HG03558 (cell line): ENCODE results near the gene POLE4.

Experiments
- ATAC-seq: cut with Tn5 transposase; IDR thresholded peaks from one replicate; pipeline ENCODE4 v1.9.1; 2021; ENCODE audit warnings: moderate number of reproducible peaks; ENCODE audit not compliant: unreplicated experiment; ENCODE audit errors: extremely low read depth

POLE4 gene, protein sequence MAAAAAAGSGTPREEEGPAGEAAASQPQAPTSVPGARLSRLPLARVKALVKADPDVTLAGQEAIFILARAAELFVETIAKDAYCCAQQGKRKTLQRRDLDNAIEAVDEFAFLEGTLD

DNA sequence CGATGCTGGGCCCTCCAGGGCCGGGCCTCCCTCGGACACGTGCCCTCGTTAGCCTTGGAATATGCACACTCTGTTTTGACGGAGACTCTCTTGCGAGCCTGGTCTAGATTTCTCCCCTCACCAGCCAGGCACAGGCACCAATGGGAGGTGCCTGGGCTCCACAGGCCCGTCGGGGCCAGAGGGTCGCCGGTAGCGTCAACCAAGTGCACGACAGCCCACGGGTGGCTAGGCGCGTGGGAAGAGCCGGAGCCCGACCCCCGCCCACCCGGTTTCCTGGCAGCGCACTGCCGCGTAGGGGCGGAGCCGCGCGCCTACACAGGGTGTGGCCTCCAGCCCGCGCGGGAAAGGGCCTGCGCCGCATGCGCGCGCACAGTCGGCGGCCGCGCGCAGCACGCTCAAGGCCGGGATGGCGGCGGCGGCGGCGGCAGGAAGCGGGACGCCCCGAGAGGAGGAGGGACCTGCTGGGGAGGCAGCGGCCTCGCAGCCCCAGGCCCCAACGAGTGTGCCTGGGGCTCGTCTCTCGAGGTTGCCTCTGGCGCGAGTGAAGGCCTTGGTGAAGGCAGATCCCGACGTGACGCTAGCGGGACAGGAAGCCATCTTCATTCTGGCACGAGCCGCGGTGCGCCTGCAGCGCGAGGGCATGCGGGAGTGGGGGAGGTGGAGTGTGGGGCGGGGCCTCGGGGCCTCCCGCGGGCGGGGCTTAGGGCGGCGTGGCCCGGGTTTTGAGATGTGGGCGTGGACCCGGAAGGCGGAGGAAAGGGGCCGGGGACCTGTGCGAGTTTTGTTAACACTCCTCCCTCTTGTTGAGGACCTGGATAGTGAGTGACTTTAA is at the start of gene POLE4:
TSS of gene POLE4 (plus strand) at position 370 of the 832 bp plus-strand sequence. CDS start at position 407, 37 bp downstream.
- peak; percentile 63 for ATAC-seq

DNA sequence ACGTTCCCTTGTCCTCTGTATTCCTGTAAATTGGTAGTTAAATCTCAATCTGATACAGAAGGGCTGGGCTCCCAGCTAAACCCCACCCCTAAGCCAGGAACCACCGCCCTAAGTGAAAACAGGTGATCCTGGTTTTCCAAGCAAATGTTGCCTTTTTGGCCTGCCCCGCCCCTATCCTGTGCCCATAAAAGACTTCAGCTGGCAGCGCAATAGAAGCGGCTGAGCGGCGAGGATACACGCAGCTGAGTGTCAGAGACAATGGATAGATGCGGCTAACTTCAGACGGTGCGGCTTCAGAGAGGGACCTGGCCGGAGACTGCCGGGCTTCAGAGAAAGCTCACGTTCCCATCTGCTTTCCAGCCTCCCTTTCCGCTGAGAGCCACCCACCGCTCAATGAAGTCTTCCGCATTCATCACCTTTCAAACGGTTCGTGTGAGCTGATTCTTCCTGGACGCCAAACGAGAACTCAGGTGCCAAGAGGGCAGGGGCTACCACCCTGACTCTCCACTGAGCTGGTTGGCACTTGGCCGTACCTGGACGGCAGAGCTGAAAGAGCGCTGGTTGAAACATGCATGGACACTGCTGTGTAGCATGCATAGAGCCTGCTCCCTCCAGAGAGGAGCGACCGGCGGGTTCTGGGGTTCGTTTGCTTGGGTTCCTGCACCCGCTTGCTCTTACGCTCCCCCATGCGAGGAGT is 49.5 kb upstream of the POLE4 start:
- ATAC-seq, result no peak

DNA sequence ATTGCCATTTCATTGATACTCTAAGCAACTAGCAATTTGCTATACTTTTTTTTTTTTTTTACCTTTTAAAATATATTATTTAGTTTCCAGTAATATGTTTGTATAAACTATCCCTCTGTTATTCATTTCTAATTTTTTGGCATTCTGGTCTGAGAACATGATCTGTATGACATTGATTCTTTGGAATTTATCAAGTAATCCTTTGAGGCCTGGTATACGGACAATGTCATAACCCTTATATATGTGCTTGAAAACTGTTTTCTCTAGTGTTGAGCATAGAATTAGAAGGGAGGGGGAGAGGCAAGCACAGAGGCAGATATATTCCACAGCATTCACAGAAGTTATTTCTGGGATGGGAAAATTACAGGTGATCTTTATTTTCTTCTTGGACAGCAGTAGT is 48.2 kb upstream of the POLE4 start:
- no peak for ATAC-seq

DNA sequence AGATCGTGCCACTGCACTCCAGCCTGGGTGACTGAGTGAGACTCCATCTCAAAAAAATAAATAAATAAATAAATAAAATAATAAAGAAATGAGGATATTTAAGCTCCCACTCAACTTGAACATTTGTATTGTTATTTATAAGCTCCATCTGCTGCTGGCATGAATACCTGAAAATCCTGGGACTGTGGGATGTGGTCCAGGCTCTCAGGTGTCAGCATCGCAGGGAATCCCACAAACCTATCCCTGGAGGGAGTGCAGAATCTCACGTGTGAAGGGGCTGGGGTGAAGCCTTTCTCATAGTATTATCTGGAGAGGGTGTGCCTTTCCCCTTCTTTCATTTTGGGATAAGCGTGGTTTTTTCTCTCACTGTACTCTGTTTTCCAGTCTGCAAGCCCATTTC is 47.4 kb upstream of the POLE4 start:
- ATAC-seq, result no peak

DNA sequence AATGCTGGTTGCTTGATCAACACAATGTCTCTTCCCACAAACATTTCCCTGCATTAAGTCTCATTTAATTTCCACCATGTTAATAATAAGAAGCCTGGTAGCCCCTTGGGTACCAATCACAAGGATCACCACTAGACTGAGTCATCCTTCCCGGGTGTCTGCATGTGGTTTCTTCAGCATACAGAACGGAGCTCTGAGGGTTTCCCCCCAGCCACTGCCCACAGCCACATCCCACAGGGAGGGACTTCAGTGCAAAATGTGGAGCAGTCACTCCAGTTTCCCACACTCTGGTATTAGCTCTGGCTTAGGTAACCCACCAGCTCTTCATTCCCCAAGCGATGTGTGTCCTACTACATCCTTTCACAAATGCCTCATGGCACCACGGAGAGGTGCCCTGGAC is 42.7 kb upstream of the POLE4 start:
- ATAC-seq, result no peak

DNA sequence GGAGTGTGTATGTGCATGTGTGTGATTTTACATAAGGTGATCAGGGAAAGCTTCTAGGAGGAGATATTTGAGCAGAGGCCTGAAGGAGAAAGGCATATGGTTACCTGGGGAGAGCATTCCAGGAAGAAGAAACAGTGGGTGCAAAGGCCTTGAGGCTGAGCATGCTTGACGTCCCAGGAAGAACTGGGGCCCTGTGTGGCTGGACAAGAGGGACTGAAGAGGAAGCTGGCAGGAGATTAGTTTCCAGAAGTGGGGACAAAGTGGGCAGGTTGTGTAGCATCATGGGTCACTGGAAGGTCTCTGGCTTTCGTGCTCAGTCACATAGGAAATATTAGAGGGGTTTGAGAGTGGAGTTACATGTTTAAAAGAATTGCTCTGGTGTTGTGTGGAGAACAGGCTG is 42.0 kb upstream of the POLE4 start:
- no peak for ATAC-seq

DNA sequence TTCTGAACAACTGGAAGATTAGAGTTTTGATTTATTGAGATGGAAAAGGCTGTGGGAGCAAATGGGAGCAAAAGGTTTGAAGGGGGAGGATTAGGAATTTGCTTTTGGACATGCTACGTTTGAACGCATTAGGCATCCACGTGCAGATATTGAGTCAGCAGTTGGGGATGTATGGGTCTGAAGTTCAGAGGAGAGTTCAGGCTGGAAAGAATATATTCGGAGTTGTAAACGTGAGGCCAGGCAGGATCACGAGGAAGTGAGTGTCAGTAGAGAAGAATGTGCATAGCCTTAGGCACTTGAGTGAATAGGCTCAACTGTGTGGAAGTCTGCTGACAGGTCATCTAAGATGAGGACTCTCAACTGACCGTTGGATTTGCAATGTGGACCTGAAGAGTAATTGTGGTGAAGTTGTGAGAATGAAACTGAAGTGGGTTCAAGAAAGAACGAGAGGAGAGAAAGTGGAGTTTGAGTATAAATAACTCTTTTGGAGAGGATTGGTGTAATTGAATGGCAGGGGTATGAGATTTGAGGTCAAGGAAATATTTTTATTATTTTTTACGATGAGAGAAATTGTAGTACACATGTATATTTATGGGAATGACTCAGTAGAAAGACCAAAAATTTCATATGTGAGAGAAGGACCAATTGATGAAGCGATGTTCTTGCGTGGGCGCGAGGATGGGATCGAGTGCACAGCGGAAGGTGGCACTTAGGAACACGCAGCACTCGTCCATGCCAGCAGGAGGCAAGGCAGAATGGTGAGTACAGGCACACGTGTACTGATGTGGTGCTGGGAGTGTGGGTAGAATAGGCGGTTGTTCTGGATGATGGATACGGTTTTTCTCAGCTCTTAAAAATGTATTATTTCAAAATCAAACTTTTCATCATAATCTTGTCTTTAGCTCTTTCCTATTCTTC is 40.5 kb upstream of the POLE4 start:
- ATAC-seq, result no peak

DNA sequence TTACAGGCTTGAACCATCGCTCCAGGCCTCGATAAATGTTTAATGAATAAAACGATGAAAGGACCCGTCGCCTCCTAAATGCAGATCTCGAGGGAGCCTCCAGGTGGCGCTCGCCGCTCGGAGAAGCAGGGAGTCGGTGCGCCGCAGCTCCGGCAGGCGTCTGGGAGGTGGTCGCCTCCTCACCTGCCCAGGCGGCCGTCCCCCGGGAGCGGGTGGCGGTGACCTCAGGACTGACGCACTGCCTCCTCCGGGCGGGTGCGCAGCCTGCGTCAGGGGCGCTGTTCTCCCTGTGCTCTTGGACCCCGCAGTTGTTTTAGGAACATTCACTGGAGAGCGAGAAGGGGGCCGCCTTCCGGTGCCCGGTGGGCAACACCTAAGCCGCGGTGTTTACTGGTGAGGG is 38.6 kb upstream of the POLE4 start:
- ATAC-seq, result no peak

DNA sequence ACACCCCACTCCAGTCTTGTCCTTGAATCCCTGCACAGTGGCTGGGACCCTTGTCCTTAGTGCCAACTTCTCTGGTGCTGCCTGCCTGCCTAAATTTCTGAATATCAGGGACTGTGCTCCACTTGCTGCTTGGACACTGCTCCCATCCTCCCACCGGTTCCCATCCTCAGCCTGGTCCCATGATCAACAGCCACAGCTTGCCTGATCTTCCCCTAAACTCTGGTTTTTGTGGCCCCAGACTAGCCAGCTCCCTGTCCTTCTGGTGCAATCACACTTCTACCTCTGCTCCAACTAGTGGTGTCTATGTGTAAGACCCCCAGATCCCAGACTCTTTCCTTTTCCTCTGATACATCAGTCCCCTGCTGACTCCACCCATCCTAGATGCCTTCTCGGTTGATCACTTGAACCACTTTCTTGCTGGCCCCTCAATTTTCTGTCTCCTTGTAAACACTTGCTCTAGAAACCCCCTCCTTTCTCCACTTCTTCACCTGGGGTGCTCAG is 37.2 kb upstream of the POLE4 start:
- no peak for ATAC-seq

DNA sequence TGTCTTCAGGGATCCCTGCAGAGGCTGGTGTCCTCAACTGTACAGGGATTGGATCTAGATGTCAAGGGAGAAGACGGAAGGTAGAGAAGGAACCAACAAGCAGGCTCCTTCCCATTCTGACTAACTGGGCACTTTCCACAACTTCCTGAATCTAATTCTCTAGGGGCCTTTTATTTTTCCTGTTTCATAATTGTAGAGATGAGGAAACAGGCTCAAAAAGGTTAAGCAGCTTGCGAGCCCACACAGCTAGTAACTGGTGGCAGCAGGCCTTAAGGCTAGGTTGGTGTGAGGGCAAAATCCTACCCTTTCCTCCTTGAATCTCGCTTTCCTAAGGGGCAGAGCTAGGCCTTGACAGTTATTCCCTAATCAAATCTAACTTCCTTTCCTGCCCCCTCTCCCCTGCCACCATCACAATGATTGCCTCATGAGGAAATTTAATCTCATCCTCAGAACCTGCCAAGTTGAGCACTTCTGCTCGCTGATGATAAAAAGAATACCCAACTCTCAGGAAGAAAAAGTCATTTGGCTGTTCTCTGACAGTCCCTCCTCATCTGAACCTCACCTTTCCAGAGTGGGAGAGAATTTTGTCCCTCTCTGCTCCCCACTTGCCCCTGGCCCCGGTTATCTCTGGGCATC is 35.7 kb upstream of the POLE4 start:
- no peak for ATAC-seq

DNA sequence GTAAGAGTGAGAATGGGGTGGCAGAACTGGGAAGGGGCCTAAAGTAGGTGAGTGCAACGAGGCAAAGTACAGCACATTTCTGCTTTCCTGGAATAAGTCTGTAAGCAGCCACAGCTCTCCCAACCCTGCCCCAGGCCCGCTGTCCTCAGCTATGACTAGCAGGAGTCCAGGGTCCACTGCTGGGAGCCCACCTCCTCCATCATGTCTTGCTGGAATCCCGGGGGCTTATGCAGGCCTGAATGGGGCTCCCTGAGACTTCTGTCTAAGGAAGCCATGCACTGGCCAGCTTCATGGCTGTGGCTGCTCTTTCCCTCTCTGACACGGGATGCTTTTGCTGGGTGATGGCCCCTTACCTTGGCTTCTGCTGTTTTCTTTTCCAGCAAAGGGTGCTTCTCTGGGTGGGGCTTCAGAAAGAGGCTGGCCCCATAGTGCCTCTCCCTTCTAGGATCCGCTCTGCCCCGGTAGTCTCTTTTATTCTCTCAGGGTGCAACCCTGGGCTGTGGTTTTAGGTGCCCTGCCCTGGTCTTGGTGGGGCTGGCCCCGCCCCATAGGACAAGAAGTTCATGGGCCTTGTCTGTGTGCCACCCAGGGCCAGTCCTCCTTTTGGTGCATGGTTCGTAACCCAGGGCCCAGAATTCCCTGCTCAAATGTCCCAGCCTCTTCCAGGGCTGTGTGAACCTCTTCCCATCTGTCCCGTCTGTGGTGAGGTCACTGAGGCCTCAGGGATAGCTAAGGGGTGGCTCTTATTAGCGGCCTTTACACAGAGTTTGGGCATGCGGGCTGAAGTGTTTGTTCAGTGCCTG is 33.8 kb upstream of the POLE4 start:
- no peak for ATAC-seq

DNA sequence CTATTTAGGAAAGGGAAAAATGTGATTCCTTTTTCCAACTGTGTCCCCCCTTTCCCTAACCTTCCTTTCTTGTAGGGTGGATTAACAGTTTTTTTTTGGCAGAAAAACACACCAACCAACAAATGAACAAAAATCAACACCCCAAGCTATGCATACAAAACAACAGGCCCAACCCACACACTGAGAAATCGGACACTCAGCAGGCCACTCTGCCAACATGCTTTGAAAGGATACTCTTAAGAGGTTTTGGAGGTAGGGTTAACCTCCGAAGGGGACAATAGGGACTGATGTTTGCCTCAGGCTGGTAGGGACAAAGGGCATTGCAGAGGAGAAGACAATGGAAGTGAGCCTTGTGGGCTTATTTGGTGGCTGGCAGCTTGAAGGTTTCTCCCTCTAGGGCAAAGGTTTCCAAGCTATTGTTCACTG is 33.1 kb upstream of the POLE4 start:
- ATAC-seq, result no peak

DNA sequence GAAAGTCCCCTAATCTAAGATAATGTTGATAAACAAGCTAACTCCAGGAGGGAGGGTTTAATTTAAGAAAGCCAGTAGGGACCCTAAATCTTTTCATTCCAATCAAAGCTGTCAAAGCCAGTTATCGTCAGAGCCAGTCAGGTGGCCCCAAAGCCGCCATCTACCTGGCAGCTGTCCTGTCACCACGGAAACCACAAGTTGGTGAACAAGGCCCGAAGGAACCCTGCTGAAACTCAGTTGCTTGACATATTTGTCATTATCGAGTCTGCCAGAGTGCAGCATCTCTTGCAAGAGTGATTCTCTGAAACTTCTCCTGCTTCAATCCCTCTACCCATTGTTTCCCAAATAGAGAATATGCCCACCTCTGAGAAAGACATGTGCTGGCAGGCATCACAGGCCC is 30.8 kb upstream of the POLE4 start:
- no peak for ATAC-seq

DNA sequence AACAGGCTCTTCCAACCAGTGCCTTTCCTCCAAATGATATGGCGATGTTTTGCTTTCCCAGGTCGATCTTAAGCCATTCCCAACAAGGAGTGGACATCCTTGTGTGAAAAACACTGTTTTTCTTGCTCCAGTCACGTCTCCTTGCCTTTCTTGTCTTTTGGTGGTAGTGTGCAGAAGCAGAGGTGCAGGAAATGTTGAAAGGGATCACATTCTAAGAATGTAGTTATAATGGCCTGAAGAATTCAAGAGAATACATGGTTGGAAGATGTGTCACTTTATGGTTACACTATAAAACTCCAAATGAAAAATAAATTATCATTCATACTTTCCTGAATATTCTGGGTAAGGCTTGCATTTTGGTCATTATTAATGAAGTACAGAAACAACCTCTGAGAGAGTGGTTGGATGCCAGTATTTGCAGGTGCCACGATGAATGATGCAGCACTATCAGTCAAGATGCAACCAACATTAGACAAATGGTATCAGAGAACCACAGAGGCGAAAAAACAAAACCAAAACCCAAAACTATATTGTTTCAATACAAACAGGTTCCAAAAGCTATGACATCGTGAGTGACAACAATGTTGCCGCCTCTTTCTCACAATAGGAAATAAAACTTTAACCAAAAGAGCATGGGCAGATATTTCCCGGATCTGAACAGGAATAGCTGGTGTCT is 27.5 kb upstream of the POLE4 start:
- ATAC-seq, result no peak

DNA sequence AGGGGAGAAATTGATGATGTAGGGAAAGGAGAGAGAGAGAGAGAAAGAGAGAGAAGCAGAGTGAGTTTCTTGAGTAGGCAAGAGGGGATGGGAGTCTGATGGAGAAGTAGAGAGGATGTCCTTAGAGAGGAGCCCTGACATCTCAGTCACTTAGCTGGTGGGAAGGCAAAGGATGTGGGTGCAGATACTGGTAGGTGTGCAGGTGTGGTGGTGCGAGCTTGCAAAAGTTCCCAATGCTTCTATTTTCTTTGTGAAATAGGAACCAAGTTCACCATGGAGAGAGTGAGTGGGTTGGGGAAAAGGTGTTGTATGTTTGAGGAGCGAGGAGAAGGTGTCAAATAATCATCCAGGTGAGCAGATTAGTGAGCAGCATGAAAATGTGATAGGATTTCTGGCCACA is 26.5 kb upstream of the POLE4 start:
- no peak for ATAC-seq

DNA sequence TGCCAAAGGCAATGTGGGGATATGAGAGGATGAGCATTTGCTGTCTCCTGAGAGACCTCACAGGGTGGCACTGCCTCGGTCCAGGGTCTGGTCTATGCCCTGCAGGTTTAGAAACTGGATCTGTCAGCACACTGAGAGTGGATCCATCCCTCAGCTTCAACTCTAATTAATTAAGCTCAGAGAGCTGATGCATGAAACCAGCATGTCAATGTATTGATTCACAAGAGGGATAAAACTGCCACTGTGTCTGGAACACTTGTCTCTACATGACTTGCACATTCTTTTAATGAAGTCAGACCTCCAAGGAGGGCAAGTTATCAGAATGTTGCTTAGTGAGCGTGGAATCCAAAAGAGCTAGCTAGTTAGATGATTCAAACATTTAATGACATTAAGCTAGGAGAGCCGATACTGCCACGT is 22.5 kb upstream of the POLE4 start:
- no peak for ATAC-seq

DNA sequence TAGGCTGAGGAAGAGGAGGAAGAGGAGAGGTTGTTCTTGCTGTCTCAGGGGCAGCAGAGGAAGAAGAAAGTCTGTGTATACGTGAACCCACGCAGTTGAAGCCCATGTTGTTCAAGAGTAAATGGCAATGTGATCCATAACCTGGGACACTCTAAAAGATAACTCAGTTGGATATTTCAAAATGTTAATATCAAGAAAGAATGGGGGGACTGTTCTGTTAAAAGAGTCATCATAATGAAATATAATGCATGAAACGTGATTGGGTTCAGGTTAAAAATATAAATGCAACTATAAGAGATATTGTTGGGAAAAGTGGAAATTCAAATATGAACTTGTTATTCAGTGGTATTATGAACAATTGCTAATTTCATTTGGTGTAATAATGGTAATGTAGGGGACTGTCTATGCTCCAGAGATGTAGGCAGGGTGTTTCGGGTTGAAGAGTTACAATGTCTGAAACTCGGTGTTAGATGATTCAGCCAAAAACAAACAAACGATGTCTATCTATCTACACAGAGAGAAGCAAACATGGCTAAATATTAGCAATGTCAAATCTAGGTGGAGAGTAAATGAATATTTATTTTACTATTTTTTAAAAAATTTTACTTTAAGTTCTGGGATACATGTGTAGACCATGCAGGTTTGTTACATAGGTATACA is 21.1 kb upstream of the POLE4 start:
- no peak for ATAC-seq

DNA sequence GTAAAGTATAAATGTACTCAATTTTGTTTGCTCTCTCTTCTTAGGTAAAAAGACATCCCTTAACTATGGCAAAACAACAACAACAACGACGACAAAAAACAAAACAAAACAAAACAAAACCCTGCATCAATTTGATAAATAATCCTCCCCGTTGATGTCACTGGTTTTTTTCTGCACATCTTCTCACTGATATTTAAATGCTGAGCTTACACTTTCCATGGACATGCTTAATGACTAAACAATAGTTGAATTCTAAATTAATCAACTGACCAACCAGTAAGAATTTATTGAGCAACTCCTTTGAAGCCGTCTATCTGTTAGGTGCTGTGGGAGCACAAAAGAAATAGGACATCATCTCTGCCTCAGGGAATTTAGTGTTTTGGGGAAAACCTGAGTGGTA is 20.2 kb upstream of the POLE4 start:
- ATAC-seq, result no peak
